RWPE2 (cell line): ENCODE data around the gene IMPG1.

Experiments
- ATAC-seq: fragments of 200-7000 bp; cut with Tn5 transposase; 3 replicates; pipeline ENCODE4 v1.9.1; 2021; ENCODE audit warnings: low read depth
- DNase-seq: peaks from one replicate; pipeline ENCODE4 v3.0.0-alpha.2; 2020; ENCODE audit warnings: low spot score
- H3K27ac ChIP-seq: fragments of 450-650 bp; 2 replicates; pipeline ENCODE4 v1.5.1; 2017; ENCODE audit warnings: mild to moderate bottlenecking; ENCODE audit not compliant: poor library complexity, severe bottlenecking
- H3K27me3 ChIP-seq: fragments of 250-450 bp; sonication (Bioruptor Pico); 2 replicates; pipeline ENCODE4 v1.5.1; 2021; ENCODE audit warnings: mild to moderate bottlenecking, moderate library complexity; ENCODE audit not compliant: insufficient read depth, poor library complexity, severe bottlenecking
- H3K36me3 ChIP-seq: fragments of 250-450 bp; sonication (Bioruptor Pico); 2 replicates; pipeline ENCODE4 v1.5.1; 2020; ENCODE audit warnings: low read depth, mild to moderate bottlenecking, moderate library complexity
- H3K4me1 ChIP-seq: fragments of 250-450 bp; sonication (Bioruptor Pico); 2 replicates; pipeline ENCODE4 v1.5.1; 2021; ENCODE audit warnings: mild to moderate bottlenecking, moderate library complexity; ENCODE audit not compliant: insufficient read depth, poor library complexity, severe bottlenecking
- H3K4me3 ChIP-seq: fragments of 250-450 bp; sonication (Bioruptor Pico); 2 replicates; pipeline ENCODE4 v1.5.1; 2021; ENCODE audit warnings: mild to moderate bottlenecking, moderate library complexity; ENCODE audit not compliant: severe bottlenecking
- H3K9me3 ChIP-seq: fragments of 250-450 bp; sonication (Bioruptor Pico); 2 replicates; pipeline ENCODE4 v1.5.1; 2021; ENCODE audit warnings: mild to moderate bottlenecking, moderate library complexity; ENCODE audit not compliant: severe bottlenecking
- CTCF ChIP-seq: fragments of 450-650 bp; IDR thresholded peaks from one replicate; pipeline ENCODE4 v1.5.1; 2017; ENCODE audit warnings: mild to moderate bottlenecking, moderate library complexity; ENCODE audit not compliant: poor library complexity, severe bottlenecking

IMPG1 gene

DNA sequence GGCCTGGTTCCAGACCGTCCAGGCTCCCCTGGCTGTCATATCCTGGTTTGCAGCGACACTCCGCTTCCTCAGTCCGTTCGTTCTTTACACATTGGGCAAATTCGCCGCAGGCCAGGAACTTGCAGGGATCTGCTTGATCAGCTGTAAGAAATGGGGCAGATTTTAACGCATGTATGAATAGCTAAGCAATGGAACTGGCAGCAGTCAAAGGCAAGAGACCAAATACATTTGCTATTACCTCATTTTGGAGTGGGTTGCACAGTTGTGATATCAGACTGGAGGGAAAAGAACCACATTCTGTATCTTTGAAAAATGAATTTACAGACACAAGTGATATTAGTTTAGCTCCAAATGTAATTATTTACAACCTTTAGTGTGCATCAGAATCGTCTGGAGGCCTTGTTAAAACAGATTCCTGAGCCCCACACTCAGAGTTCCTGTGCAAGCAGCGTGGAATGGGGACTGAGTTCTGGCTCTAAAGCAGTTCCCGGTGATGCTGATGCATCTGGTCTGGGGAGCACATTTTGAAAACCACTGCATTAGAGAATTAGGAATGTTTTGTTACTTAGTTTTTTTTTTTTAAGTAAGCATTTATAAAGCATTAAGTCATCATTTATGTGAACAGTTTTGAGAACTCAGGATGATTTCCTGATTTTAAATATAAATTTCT is 141.3 kb downstream of the IMPG1 start:
- Histone ChIP-seq H3K9me3 (no peaks in the 10 kb centered on the region), H3K4me3 (no peak overlapping the region), H3K27me3 (no peaks in the 10 kb centered on the region), H3K4me1 (no peaks in the 10 kb centered on the region), H3K36me3 (no peaks in the 10 kb centered on the region), H3K27ac (no peak overlapping the region)
- no peak for DNase-seq
- no peak for ATAC-seq
- no peak for TF ChIP-seq CTCF

DNA sequence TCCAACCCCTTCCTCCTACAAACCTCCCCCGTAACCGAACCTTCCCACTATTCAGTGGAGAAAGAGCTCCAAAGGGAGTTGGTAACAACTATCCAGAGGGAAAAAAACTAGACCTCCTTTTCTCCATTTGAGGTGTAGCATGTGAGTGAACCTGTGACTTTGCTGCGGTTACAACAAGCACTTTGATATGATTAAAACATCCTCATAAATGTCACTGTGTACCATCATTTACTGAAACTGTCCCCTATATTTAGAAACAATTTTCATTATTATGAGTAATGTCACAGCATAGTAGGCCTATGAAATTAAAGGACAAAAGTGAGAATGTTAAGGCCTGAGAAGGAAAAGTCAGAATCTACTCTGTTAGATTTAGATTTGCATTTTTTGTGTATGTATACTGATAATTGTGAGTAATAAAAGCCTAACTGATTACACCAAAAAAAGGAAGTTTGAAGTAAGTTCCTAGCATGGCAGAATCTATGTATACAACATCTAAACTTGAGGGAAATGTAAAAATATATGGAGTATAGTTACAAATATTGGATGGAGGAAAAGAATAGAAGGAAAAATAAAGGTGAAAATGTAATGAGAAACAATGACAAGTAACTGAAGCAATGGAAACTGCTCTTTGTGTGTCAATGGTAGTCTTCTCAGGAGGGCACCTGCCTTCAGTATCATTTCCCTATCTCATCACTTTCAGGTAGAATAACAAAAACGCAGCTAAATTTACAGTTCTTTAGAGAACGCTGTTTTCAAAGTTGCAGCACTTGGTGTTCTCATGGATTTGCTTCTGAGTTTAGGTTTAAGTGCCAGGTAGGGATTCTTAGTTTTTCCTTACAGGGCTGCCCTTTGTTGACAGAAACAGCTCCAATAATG is 145.9 kb downstream of the IMPG1 start:
- no peak for TF ChIP-seq CTCF
- Histone ChIP-seq H3K9me3 (no peaks in the 10 kb centered on the region), H3K27ac (no peak overlapping the region), H3K4me3 (no peak overlapping the region), H3K4me1 (no peaks in the 10 kb centered on the region), H3K36me3 (no peaks in the 10 kb centered on the region), H3K27me3 (no peaks in the 10 kb centered on the region)
- no peak for ATAC-seq
- no peak for DNase-seq

- TF ChIP-seq CTCF = no peak
- DNase-seq (no peak), ATAC-seq (peak; percentile 75)
- Histone ChIP-seq H3K27ac (no peak overlapping the region), H3K9me3 (no peaks in the 10 kb centered on the region), H3K36me3 (no peaks in the 10 kb centered on the region), H3K27me3 (no peaks in the 10 kb centered on the region), H3K4me3 (no peak overlapping the region), H3K4me1 (no peaks in the 10 kb centered on the region)
Measured at GRCh38 chr6:75922226-75922625, 150.2 kb downstream of the IMPG1 start.

GRCh38 chr6:75913040-75913439 is 159.4 kb downstream of the IMPG1 start:
- Histone ChIP-seq H3K4me1 (no peaks in the 10 kb centered on the region), H3K27ac (no peak overlapping the region), H3K9me3 (no peaks in the 10 kb centered on the region), H3K4me3 (no peak overlapping the region), H3K36me3 (peaks cover 16% of the 10 kb centered on the region), H3K27me3 (no peaks in the 10 kb centered on the region)
- no peak for DNase-seq
- ATAC-seq = no peak
- no peak for TF ChIP-seq CTCF
